ENCODE results near the gene ALDH3B2. TPM values are rescaled to one million over a fixed set of nuclear protein-coding genes. Genes with fewer than 3 reads are reported as not detected.

The ALDH3B2 gene
- total RNA-seq, 4 donors from 2014 or later, result not detected

DNA sequence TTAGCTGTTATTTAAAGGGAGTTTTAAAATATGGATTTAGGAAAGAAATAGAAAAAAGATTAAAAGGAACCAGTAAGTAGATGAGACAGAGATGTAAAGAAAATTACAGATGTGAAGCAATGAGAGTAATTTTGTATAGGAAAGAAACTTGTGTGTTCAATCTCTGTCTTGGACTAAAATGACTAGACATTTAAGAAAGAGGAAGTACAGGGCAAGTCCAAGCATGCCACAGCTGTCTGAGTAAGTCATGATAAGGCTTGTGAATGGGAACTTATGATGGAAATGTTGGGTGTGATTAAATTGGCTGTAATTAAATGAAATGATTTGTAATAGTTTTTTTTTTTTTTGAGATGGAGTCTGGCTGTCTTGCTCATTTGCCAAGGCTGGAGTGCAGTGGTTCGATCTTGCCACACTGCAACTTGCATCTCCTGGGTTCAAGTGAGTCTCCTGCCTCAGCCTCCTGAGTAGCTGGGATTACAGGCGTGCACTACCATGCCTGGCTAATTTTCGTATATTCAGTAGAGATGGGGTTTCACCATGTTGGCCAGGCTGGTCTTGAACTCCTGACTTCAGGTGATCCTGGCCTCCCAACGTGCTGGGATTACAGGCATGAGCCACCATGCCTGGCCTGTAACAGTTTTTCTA lies 18.0 kb downstream of the ALDH3B2 start:
- DNase-seq (ENCODE audit: extremely low spot score), result no peak
- Histone ChIP-seq H3K27me3 (peaks cover 0 to 10% (median 0%) of the 10 kb centered on the region in 4 donors), H3K9me3 (no peaks in the 10 kb centered on the region), H3K27ac (replicated peaks in 1 of 4) (no peak overlapping the region), H3K36me3 (no peaks in the 10 kb centered on the region), H3K4me3 (no peak overlapping the region), H3K4me1 (no peaks in the 10 kb centered on the region)
- intact Hi-C loops (cut with DNase I), result loop anchor here (5.0 kb wide), 1 partner anchor 84 kb away; no protein-coding TSS in a partner anchor
- TF ChIP-seq EP300 (IDR thresholded peaks at IDR 0.05), result no peak
- no peak for TF ChIP-seq CTCF (IDR thresholded peaks at IDR 0.05)
- TF ChIP-seq POLR2A (IDR thresholded peaks at IDR 0.05; ENCODE audit: low read depth), result no peak
- TF ChIP-seq POLR2AphosphoS5 (IDR thresholded peaks at IDR 0.05), result no peak
- whole genome bisulfite sequencing, result 79% methylated on average over 4 of the region's 4 CpGs

GRCh38 chr11:67654225-67654624 lies 20.2 kb downstream of the ALDH3B2 start:
- TF ChIP-seq POLR2A (IDR thresholded peaks at IDR 0.05; ENCODE audit: low read depth) (no peak), POLR2AphosphoS5 (IDR thresholded peaks at IDR 0.05) (no peak), CTCF (IDR thresholded peaks at IDR 0.05) (no peak), EP300 (IDR thresholded peaks at IDR 0.05) (no peak)
- no peaks in the 10 kb centered on the region for H3K9me3 ChIP-seq
- no peaks in the 10 kb centered on the region for H3K36me3 ChIP-seq
- intact Hi-C loops (cut with DNase I), result no loop called here
- DNase-seq (ENCODE audit: extremely low spot score), result no peak
- no peak overlapping the region for H3K4me3 ChIP-seq
- no peaks in the 10 kb centered on the region for H3K4me1 ChIP-seq
- peaks cover 0 to 27% (median 4%) of the 10 kb centered on the region in 4 donors for H3K27me3 ChIP-seq
- WGBS, result 77% methylated on average over 9 of the region's 9 CpGs
- H3K27ac ChIP-seq (replicated peaks in 1 of 4), result no peak overlapping the region

- H3K4me1 ChIP-seq, result no peaks in the 10 kb centered on the region
- DNase-seq (ENCODE audit: extremely low spot score), result no peak
These were observed 21.2 kb downstream of the ALDH3B2 start for GRCh38 chr11:67652965-67653845.

DNA sequence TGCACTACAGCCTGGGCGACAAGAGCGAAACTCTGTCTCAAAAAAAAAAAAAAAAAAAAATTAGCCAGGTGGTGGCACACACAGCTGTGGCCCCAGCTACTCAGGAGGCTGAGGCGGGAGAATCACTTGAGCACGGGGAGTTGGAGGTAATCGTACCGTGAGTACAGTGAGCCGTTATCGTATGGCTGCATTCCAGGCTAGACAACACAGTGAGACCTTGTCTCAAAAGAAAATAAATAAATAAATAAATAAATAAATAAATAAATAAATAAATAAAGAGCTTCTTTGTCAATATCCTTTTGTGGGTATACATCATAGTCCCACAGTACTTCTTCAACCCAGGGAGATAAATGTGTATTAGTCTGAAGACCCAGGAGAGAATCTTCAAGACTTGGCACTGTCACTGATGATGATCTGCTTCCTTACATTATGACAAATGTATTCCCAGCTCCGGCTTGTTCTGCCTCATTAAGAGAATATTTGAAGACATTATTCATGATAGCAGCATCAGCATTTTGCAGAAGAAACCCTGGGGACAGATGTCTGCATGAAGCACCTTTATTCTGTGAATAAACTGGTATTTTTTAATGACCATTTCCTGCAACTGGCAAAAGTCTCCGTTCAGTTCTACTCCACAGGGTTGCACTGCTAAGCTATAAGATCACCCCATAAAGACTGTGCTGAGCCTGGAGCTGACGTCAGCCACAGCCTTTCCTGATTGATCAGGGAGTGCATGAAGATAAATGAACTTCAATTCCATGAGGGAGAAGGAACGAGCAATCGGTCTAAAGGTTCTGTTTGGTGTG lies 22.2 kb downstream of the ALDH3B2 start:
- Histone ChIP-seq H3K36me3 (no peaks in the 10 kb centered on the region), H3K4me3 (no peak overlapping the region), H3K27me3 (peaks cover 0 to 47% (median 4%) of the 10 kb centered on the region in 4 donors), H3K9me3 (no peaks in the 10 kb centered on the region), H3K27ac (replicated peaks in 1 of 4) (no peak overlapping the region), H3K4me1 (no peaks in the 10 kb centered on the region)
- intact Hi-C loops (cut with DNase I), result no loop called here
- no peak for TF ChIP-seq POLR2A (IDR thresholded peaks at IDR 0.05; ENCODE audit: low read depth)
- TF ChIP-seq EP300 (IDR thresholded peaks at IDR 0.05), result no peak
- TF ChIP-seq POLR2AphosphoS5 (IDR thresholded peaks at IDR 0.05), result no peak
- no peak for TF ChIP-seq CTCF (IDR thresholded peaks at IDR 0.05)
- WGBS, result 46% methylated on average over 13 of the region's 13 CpGs
- DNase-seq (ENCODE audit: extremely low spot score), result no peak

More at GRCh38 chr11:67652965-67653845, 21.2 kb downstream of the ALDH3B2 start:
- H3K9me3 ChIP-seq, result no peaks in the 10 kb centered on the region
- 85% methylated on average over 14 of the region's 15 CpGs for WGBS
- no peak for TF ChIP-seq CTCF (IDR thresholded peaks at IDR 0.05)
- H3K4me3 ChIP-seq, result no peak overlapping the region
- intact Hi-C loops (cut with DNase I), result no loop called here
- H3K27me3 ChIP-seq, result peaks cover 0 to 37% (median 4%) of the 10 kb centered on the region in 4 donors
- no peak overlapping the region for H3K27ac ChIP-seq (replicated peaks in 1 of 4)
- H3K36me3 ChIP-seq, result no peaks in the 10 kb centered on the region

Data from esophagus muscularis mucosa (tissue), 4 donors.